Ecto neural progenitor cell (in vitro differentiated cells): ENCODE measurements around the gene FCN2.

Experiments
- DNase-seq: peaks from one replicate; pipeline ENCODE4 v3.0.0-alpha.2; 2018; ENCODE audit warnings: low spot score

The FCN2 gene

GRCh38 chr9:134933076-134933659 lies 52.6 kb downstream of the FCN2 start:
- DNase-seq = no peak

GRCh38 chr9:134935056-134935640 lies 54.5 kb downstream of the FCN2 start:
- DNase-seq = no peak

GRCh38 chr9:134935701-134936345 lies 55.2 kb downstream of the FCN2 start:
- DNase-seq = no peak

GRCh38 chr9:134936346-134937163 lies 55.9 kb downstream of the FCN2 start:
- DNase-seq = no peak
